DOHH2 (cell line): ENCODE data around the gene MOB4.

Experiments used
- EZH2phosphoT487 ChIP-seq: fragments of 200-600 bp; sonication (generic); IDR thresholded peaks from 2 replicates; pipeline ENCODE4 v1.6.1; 2017; ENCODE audit warnings: borderline replicate concordance, mild to moderate bottlenecking, antibody characterized with exemption, low read length, moderate library complexity, mixed read lengths
- TF ChIP-seq, protein P1 (sequence below): fragments of 200-600 bp; sonication (generic); IDR thresholded peaks from one replicate; pipeline ENCODE4 v1.5.1; 2014; ENCODE audit warnings: antibody characterized with exemption, mild to moderate bottlenecking, low read depth, low read length; ENCODE audit not compliant: poor library complexity, severe bottlenecking

DNA sequence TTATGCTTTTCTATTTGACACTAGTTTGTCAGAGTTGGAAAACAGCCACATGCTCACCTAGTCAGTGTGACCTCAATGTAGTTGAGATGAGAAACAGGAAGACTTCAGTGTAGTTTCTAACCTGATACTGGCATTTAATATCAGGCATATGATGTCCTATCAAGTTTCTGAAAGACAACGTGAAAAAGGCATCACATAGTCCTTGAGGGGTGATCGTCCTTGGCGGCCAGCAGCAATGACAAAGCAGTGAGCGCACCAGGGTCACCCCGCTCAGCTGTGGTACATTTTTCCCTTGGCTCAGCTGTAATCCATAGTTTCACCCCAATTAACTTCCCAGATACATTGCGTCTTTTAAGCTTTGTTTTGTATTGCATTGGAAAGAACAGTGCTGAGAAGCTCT lies 11.4 kb upstream of the MOB4 start:
- TF ChIP-seq, protein P1, sequence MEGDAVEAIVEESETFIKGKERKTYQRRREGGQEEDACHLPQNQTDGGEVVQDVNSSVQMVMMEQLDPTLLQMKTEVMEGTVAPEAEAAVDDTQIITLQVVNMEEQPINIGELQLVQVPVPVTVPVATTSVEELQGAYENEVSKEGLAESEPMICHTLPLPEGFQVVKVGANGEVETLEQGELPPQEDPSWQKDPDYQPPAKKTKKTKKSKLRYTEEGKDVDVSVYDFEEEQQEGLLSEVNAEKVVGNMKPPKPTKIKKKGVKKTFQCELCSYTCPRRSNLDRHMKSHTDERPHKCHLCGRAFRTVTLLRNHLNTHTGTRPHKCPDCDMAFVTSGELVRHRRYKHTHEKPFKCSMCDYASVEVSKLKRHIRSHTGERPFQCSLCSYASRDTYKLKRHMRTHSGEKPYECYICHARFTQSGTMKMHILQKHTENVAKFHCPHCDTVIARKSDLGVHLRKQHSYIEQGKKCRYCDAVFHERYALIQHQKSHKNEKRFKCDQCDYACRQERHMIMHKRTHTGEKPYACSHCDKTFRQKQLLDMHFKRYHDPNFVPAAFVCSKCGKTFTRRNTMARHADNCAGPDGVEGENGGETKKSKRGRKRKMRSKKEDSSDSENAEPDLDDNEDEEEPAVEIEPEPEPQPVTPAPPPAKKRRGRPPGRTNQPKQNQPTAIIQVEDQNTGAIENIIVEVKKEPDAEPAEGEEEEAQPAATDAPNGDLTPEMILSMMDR: no peak
- no peak for TF ChIP-seq EZH2phosphoT487
